NCI-H345 (cell line): Measurements from ENCODE around the gene XYLT1.

Source experiments
- DNase-seq: peaks from one replicate; lab custom pipeline; 2025; lab: John Stamatoyannopoulos, UW

The XYLT1 gene

DNA sequence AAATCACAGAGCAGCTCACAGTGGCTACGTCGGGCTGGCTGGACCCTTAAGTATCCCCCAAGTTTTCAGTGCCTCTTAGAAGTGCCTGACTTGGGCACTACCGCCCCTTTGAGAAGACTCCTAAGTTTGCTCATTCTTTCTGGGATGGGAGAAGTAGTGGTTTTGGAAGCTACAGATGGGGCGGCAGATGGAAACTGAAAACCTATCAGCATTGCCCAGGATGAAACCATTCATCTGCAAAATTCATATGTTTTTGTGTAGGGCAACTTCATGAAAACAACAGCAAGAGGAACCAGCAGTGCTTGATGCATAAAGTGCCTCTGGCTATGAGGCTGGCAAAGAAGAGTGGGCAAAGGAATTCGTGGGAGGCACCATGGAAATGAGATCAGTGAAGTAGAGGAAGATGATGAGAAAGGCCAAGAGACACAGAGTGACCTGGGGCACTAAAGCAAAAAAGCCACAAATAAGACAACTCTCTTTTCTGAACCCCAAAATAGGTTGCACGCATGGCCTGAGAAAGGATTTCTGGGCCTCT is 277.1 kb downstream of the XYLT1 start:
- no peak for DNase-seq

DNA sequence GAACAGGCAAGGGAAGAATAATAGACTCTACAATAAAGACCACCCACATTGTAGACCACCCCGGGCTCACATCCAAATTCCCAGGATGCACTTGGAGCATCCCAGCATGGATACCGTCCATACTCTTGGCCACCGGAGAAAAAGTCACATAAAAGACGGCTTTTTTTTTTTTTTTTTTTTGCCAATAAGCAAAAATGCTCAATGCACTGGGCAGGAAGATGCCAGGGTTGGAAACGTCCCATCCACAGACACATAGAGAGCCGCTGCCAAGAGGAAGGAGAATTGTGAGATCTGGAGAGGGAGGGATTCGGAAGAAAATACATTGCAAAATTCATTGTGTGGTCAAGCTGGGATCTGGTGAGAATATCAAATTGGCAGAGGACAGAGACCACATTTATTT is 286.7 kb downstream of the XYLT1 start:
- DNase-seq: no peak

DNA sequence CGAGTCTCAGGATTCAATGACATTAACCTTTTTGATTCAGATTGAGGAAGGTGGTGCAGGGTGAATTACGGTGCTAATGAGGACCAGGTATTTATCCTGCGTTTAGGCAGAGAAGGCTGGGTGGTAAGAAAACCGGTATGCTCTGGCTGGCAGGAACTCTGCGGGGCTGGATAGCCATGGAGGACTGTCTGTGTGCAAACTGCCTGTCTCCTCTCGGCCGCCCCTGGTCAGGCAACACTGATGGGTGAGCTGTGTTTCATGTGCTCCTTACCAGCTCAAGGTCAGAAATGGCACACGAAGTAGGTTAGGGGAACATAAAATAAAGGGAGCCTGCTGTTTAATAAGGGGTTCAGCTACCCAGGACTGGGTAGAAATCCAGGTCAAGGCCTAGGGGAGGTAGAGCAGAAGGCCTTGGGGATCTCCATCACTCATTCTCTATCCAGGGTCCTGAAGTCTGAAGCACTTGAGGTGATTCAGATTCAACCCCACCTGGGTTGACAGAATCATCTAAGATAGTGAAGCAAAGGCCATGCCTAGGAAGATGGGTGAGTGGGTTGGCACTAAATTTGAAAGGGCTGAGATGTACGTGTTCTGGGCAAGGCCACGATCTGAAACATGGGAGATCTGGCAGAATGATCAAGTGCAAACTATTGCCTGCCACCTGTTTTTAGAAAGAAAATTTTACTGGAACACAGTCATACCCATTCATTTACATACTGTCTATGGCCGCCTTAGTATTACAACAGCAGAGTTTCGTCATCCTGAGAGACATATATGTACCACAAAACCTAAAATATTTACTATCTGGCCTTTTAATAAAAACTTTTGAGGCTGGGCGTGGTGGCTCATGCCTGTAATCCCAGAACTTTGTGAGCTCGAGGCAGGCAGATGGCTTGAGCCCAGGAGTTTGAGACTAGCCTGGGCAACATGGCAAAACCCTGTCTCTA is 292.5 kb downstream of the XYLT1 start:
- no peak for DNase-seq

DNA sequence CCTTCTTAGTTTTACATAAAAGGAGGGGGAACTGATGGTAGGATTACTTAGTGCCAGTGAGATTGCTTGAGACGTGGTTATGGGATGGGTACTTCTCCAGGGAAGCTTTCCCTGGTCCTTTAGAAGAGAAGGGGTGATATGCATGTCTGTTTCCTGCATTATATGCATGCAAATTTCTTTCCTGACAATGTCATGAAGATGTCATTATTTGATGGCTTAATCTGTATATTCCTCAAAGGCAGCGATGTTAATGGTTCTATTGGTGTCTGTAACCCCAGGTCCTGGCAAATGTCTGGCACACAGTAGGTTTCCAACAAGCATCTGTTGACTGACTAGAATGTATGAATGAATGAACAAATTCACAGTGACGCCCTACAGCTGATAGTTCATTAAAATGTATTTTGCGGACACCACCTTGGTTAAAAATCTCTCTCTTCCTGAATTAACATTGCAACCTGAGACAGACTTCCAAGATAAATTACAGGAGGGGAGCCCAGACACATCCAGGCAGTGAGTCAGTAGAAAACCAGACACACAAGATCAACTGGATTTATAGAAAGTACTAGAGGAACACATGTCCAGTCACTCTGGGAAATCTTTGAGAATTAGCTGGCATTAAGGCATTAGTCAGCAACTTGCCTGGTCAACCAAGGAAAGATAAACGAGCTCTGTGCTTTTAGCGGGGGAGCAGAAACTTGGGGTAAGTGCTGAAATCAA is 293.4 kb downstream of the XYLT1 start:
- DNase-seq: no peak

DNA sequence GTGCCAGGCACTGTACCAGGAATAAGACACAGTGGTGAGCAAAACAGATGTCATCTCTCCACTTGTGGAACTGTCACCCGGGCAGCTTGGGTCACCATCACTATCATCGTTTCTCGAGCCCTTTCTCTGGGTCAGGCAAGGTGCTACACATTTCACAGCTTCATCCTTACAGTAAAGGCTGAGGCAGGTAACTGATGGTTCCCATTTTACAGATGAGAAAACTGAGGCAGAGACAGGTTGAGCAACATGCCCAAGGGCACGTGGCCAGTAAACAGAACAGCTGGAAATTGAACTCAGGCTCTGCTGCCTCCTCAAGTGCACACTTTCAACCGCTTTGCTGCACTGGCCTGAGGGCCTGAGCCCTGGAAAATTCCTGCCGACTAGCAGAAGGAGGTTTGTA is 294.6 kb downstream of the XYLT1 start:
- no peak for DNase-seq

DNA sequence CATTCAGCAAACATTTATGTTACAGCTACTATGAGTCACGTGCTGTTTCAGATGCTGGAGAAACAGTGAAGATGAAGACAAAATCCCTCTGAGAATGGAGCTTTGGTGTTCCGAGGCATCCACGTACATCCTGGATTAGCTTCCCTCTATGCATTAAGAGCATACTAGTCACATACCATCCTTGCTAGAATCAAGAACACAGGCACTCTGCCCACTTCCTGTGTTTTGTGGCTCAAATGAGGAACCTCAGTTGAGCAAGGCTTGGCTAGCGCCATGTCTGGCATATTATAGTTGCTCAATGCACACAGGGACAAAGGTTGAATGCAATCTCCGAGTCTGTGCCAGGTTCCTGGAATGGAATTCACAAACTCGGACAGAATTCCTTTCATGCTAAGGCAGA is 297.5 kb downstream of the XYLT1 start:
- no peak for DNase-seq

DNA sequence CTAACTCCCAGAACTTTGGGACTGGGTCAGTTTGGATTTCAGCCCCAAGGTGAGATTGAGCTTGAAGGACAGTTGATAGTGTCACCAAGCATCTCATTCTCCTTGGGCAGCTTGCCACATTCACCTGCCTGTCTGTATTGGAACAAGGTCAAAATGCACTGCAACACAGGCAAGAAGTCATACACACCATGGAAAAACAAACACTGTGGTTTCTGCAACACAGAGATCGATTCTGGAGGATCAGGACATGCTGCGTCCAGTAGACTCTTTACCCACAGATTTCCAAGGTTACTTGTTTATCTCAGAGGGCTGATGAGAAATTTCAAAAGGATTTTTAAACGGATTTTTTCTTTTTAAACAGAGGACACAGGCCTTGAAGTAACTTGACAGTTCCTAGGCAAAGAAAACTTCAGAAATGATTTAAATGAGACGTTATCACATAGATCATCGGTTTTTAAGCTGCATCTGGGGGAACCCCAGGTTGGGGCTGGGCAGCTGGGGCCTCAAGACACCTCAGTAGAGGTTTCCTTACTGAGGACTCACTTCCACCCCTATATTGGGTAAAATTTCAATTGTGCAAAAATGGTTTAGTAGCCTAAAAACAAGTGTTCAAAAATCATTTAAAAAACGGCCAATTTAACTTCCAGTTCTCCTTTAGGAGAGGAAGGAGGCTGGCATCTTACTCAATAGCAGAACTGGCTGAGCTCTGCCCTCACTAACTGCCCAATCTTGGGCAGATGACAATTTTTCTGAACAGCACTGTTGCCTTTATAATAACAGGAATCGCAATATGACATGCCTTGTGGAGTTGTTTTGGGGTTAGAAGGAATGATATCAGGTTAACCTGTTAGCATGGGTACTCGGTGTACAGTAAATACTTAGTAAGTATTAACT is 299.3 kb downstream of the XYLT1 start:
- no peak for DNase-seq

DNA sequence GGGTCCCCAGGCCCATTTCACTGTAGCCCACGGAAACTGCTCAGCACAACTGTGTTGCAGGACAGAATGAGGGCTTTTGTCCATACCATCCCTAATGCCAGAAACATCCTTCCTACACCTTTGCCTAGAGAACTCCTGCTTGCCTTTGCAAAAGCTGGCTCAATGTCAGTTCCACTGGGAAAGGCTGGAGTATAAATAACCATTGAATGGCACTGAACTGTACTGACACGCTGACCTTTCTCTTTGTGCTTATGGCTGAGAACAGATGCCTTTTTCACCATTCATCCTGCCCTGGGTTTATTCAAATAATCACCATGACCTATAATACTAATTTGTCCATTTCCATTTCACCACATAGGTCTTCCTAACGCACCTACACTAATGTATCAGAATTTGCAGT is 300.3 kb downstream of the XYLT1 start:
- no peak for DNase-seq

DNA sequence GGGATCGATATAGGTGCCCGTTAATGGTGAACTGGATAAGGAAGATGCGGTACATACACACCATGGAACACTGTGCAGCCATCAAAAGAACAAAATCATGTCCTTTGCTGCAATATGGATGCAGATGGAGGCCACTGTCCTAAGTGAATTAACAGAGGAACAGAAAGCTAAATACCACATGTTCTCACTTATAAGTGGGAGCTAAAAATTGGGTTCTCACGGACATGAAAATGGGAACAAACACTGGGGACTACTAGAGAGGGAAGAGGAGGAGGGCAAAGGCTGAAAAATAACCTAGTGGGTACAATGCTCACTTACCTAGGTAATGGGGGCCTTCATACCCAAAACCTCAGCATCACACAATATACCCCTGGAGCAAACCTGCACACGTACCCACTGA is 302.6 kb downstream of the XYLT1 start:
- no peak for DNase-seq

DNA sequence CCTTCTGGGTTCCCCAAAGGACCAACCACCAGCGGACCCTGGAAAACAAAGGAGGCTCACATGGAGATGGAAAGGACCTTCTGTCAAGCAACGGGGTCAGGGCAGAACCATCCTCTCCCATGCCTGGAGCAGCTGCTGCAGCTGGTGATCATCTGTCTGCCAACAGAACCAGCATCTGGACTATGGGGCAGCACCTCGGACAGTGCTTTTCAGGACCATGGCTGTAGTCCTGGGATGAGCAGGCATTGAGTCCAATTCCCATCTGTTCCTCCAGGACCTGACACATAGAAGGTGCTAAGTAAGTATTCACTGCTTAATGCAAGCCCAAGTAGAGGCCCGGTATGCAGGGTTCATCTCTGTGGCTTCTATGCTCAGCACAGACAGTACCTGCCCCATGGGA is 304.7 kb downstream of the XYLT1 start:
- DNase-seq: no peak

DNA sequence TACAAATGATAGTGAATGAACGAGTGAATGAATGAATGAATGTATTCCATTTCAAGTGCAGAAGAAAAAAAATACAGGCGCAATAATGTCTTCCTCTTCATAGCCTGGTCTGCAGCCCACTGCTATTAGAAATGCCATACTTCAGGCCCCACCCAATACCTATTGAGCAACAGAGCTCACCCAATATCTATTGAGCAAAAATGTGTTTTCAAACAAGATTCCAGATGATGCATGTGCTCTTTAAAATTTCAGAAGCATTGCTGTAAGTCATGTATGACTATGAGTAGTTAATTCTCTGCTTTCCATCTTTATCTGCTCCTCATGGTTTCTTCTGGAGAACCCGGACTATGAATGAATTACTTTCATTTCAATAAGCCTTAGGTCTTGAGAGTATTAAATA is 308.2 kb downstream of the XYLT1 start:
- no peak for DNase-seq

DNA sequence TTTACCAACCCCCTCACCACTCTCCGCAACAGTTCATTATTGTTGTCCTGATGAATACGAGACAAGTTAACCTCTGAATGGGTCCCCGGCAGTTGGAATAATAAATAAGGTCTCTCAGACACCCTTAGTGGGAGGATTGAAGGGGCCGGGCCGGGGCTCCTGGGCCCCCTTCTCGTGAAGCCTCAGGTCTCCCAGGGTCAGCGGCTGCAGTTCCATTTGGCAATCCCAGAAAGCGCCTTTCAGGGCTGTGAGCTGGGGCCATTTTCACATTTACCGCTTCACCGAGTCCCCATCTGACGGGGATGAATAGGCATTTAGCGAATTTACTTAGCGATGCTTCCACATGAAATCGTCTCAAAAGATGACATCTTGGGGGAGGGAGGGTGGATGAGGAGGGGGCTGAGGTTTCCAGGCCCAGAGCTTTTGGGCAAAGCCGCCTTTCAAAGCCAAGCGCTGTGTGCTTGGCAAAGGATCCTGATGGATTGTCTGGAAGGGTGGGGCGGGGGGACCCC is 309.8 kb downstream of the XYLT1 start:
- no peak for DNase-seq

DNA sequence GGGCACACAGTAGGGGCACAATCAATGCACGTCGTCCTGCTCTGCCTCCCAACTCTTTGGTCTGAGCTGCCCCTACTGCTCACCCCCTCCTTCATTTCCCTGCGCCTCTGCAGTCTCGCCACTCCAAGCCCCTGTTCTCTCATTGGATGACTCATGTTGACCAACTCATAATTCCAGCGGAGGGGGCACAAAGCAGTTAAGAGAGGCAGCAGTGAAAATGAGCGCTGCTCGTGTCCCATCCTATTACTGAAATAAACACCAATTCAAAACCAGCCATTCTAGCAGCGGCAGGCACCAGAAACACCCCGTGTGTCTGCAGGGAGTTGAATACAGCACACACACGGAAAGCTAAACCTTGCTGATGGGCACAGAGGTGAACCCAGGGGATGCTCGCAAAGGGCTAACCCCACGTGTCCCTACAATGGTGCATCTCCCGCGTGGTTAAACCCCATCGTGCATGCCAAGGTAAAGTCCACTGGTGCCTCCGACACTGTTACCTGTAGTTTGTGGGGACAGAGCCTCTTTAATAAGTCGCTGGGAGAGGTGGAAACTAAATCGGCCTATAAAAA is 310.4 kb downstream of the XYLT1 start:
- DNase-seq: no peak

DNA sequence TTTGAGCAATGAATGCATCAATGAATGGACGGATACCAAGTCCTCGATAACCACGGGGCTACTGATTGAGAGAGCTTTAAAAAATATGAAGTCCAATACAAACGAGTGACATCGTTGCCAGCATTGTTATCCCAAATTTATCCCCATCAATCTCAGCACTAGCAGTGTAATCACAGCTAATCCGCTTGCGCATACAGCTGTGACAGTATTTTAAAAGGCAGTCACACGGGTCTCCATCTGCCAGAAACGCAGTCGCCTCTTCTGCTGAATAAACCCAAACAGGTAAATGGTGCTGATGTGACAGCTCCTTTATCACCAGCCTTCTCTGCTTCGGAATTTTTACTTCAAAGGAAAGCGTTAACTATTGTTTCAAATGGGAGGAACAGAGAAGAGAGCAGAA is 311.1 kb downstream of the XYLT1 start:
- DNase-seq: no peak

DNA sequence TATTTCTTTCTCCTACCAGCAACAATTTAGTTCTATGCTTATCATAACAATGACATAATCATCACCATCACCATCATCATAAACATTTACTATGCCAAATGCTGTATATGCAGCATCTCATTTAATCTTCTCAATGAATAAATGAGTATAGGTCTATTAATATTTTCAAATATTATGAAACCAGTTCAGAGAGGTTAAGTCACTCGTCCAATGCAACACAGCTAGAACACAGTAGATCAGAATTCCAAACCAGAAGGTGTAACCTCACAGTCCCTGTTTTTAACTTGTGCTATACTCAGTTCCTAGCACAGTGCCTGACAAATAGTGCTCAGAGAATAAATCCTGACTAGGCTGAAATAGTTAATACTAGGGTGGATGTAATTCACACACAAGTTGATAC is 314.8 kb downstream of the XYLT1 start:
- no peak for DNase-seq

DNA sequence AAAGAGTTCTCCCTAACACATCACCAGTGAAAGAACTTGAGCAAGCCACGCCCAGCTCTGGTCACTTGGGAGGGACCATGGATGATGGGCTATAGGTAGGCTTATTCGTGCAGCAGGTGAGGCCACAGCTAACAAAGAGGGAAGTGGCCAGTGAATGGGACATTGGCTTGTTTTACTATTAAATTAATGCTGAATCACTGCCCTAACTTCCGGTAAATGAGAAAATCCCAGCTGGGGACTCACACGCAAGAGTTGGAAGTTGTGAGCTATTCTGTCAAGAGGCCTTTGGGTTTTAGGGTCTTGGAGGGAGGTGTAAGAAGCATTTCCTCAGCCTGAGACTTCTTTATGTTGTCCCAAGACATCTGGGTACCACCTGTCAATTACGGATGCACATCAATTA is 315.3 kb downstream of the XYLT1 start:
- no peak for DNase-seq

DNA sequence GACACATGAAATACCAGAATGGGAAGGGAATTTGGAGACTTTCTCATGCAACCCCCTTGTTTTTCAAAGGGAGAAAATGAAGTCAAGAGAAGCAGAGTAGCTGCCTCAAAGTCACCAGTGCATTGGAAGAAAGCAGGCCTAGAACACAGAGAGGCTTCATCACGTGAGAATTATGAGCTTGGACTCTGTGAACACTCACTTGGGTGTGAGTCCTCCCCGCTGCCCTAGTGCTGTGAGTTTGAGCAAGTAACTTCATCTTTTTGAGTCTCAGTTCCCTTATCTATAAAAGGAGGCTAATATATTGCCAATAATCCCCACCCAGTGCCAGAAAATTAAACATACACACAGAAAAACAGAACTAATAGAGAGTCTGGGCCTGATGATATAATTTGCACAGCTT is 315.8 kb downstream of the XYLT1 start:
- DNase-seq: no peak

DNA sequence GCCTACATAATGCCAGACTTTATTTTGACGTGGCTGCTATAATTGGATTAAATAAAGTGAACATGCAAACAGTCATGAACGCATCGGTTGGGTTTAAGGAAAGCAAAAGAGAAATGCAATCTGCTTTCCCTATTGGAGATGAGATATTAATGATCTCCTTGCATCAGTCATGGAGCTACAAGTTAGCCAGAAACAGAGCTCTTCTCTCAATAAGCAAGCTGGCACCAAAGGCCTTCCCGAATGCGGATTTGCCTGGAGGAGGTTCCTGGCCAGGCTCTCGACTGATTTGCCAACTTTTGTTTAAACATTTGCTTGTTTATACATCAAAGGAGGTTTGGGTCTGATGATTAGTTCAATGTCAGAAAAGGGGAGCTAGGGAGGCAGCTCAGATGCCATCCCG is 318.4 kb downstream of the XYLT1 start:
- no peak for DNase-seq

DNA sequence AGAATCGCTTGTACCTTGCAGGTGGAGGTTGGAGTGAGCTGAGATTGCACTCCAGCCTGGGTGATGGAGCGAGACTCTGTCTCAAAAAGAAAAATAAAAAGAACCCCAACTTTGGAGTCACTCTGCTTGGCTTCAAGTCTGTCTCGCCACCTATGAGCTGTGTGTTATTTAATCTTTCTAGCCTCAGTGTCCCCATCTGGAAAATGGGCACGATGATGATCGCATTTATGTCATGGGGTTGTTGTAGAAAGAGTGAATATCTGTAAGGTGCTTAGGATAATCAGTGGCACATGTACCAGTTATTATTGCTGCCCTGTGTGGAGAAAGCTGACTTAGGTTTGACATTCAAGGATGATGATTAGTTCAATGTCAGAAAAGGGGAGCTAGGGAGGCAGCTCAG is 319.4 kb downstream of the XYLT1 start:
- DNase-seq: no peak

DNA sequence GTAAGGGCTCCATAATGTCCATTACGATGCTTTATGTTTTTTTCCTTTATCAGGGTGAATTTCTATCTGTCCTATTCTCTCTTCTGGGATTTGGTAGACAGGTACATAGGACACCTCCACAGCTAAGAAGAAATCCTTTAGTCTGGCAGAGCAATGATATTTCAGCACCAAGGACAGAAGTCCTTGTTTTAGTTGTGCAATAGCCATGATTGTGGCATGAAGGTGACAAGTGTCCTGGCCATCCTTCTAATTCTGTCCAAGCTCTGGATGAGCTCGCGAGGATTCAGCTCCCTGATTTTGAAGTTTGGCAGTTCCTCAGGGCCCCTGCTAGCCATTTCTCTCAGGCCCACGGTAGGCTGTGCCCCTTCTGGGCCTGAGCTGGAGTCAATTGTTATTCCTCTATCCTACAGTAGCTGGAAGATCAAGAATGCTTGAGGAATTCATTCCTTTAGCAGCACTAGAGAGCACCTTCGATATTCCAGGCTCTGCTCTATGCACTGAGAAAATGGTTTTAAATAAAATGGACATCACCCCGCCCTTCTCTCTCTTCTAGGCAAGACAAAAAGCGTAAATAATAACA is 320.8 kb downstream of the XYLT1 start:
- no peak for DNase-seq

DNA sequence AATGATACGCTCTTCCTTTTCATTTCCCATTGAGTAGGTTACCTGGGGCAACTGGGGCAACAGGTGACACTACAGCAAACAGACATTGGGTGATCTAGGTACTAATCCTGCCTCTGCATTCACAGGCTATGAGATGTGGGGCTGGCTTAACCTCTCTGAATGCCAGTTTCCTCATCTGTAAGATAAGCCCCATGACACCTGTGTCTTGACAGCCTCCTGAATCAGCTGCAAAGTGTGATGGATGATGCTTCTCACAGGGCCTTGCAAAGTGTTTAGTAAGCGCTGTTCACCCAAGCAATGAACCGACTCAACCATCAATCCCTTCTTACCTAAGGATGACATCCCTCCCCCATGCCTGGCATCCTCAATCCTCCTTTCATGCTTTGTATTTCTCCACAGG is 322.8 kb downstream of the XYLT1 start:
- peak; percentile 3 for DNase-seq
